Activated naive CD4-positive, alpha-beta T cell treated with anti-CD3 and anti-CD28 coated beads, Interleukin-2, amount 50 U/mL, for 24 hours (primary cell): ENCODE results near the gene KIF5B.
"Not testable (repeated sequence)": the region's sequence is repeated elsewhere in the genome, so short reads cannot be mapped to it uniquely, and the experiment has no call there.

Experiments used
- H3K27ac Mint-ChIP-seq: one replicate; pipeline ENCODE4 v1.8.0; 2021; ENCODE audit warnings: mild to moderate bottlenecking, mixed read lengths
- H3K27me3 Mint-ChIP-seq: one replicate; pipeline ENCODE4 v1.8.0; 2021; ENCODE audit warnings: mixed read lengths
- H3K36me3 Mint-ChIP-seq: one replicate; pipeline ENCODE4 v1.8.0; 2021; ENCODE audit warnings: mixed read lengths
- H3K4me1 Mint-ChIP-seq: one replicate; pipeline ENCODE4 v1.8.0; 2021; ENCODE audit warnings: mixed read lengths
- H3K4me3 Mint-ChIP-seq: one replicate; pipeline ENCODE4 v1.8.0; 2021; ENCODE audit warnings: mild to moderate bottlenecking, mixed read lengths
- H3K9me3 Mint-ChIP-seq: one replicate; pipeline ENCODE4 v1.8.0; 2021; ENCODE audit warnings: mixed read lengths

KIF5B gene

DNA sequence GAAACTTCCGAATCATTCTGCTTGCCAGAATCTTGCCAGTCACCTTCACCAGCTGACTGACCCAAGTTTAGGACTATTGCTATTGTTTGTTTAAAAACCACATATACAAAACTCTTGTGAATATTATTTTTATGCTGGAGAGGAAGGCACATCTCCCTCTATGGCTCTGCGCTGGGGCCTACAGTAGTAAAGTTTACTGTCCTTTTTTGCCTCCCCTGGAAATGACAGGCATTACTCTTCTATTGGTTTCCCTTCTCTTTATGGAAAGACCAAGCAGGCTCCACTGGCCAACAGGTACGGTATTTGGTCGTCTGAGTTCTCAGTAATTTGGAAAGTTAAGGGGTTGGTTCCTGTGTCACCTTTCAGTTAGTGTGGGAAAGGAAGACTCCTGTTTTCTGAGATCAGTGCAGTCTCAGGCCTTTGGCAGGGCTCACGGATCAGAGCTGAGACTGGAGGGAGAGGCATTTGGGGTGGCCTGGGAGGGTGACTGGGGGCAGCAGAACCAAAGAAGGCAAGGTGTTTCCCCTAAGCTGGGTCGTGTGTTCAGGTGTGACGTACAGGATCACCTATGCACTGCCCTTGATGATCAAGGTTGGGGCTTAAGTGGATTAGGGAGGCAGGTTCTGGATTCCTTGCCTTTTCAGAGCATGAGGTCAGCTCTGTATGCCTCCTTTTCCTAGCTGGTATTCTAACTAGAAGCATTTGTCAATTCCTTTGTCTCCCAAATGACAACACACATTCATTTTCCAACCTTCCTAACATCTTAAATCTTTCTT is 16.0 kb upstream of the KIF5B start:
- Mint-ChIP-seq H3K9me3 (no peaks in the 10 kb centered on the region), H3K36me3 (peaks cover 1% of the 10 kb centered on the region), H3K4me1 (no peaks in the 10 kb centered on the region), H3K4me3 (no peak overlapping the region), H3K27ac (no peak overlapping the region), H3K27me3 (no peaks in the 10 kb centered on the region)

DNA sequence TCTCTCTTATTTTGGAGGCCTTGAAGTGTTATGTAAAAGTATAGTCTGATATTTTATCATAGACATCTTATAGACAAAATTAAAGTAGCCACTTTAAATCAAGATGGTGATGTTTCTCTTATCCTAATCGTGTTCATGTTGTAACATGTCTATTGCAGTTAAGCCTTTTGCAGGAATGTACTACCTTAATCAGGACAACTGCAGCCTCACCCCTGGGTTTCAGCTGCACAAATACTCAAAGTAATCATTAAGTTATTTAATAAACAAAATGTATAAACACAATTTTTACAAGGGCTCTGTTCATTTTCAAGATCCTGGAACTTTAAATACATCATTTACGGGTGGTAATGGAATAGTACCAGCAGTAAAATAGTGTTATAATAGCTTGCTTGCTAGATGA is 14.4 kb upstream of the KIF5B start:
- Mint-ChIP-seq H3K36me3 (peaks cover 1% of the 10 kb centered on the region), H3K9me3 (no peaks in the 10 kb centered on the region), H3K27me3 (no peaks in the 10 kb centered on the region), H3K4me3 (no peak overlapping the region), H3K4me1 (no peaks in the 10 kb centered on the region), H3K27ac (no peak overlapping the region)

DNA sequence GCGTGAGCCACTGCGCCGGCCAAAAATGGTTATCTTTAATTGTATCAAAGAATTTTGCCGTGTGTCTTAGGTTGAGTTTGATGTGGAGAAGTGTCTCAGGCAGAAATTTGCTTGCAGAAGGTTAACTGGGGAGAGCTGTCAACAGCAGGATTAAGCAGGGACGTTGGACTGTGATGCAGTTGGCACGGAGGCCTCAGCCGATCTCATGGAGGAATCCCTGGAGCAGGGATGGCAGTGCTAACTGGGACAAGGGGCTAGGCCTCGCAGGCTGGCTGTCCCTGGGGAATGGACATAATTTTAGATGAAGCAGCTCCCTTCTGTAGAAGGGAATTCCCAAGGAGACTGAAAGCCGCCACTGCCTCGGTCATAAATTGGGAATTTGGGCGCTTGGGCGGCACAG is 12.3 kb upstream of the KIF5B start:
- no peak overlapping the region for H3K27ac Mint-ChIP-seq
- no peaks in the 10 kb centered on the region for H3K4me1 Mint-ChIP-seq
- H3K27me3 Mint-ChIP-seq, result no peaks in the 10 kb centered on the region
- peaks cover 1% of the 10 kb centered on the region for H3K36me3 Mint-ChIP-seq
- H3K4me3 Mint-ChIP-seq, result no peak overlapping the region
- no peaks in the 10 kb centered on the region for H3K9me3 Mint-ChIP-seq

DNA sequence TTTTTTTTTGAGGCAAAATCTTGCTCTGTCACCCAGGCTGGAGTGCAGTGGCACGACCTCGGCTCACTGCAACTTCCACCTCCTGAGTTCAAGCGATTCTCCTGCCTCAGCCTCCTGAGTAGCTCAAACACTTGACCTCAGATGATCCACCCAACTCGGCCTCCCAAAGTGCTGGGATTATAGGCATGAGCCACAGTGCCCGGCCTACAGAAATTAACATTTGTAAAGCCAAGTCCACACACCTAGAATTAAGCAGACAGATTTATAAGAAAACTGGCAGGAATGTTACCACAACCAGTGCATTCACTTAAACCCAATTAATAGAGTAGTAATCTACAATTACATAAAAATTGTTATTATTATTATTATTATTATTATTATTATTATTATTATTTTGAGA is 11.7 kb upstream of the KIF5B start:
- not testable (repeated sequence) for H3K27me3 Mint-ChIP-seq, H3K27ac Mint-ChIP-seq, H3K4me1 Mint-ChIP-seq, H3K36me3 Mint-ChIP-seq, H3K9me3 Mint-ChIP-seq, H3K4me3 Mint-ChIP-seq

DNA sequence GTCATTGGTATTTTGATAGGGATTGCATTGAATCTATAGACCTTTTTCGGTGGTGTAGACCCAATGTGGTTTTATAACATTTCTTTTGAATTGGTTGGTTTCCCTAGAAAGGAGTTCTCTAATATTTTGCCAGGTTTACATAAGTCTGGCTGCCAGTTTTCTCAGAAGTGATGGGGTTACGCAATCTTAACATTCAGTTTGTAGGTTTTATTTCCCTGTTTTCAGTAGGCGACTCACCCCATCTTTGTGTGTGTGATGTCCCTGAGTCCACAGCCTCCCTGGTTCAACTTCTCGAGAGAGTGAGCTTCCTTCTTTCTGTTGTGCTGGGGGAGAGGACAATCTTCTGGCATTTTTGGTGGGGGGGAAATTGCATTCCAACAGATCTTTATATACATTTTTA is 9.6 kb upstream of the KIF5B start:
- no peaks in the 10 kb centered on the region for H3K4me1 Mint-ChIP-seq
- no peaks in the 10 kb centered on the region for H3K9me3 Mint-ChIP-seq
- H3K36me3 Mint-ChIP-seq, result peaks cover 1% of the 10 kb centered on the region
- no peak overlapping the region for H3K4me3 Mint-ChIP-seq
- no peak overlapping the region for H3K27ac Mint-ChIP-seq
- no peaks in the 10 kb centered on the region for H3K27me3 Mint-ChIP-seq

DNA sequence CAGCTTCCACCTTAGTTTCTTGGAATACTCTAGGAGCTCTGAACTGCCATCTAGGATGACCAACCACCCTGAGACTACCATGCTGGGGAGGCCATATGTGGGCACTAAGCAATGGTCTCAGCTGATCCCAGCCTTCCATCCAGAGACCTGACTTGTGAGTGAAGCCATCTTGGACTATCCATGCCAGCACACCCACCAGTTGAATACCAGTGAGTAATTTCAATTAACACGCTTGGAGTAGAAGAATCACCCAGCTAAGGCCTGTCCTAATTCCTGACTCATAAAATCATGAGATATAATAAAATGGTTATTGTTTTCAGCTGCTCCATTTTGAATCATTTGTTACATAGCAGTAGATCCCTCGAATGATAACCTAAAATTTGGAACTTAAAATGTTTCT is 5.2 kb upstream of the KIF5B start:
- Mint-ChIP-seq H3K27ac (no peak overlapping the region), H3K9me3 (no peaks in the 10 kb centered on the region), H3K27me3 (no peaks in the 10 kb centered on the region), H3K4me3 (no peak overlapping the region), H3K36me3 (no peaks in the 10 kb centered on the region), H3K4me1 (peaks cover 5% of the 10 kb centered on the region)

DNA sequence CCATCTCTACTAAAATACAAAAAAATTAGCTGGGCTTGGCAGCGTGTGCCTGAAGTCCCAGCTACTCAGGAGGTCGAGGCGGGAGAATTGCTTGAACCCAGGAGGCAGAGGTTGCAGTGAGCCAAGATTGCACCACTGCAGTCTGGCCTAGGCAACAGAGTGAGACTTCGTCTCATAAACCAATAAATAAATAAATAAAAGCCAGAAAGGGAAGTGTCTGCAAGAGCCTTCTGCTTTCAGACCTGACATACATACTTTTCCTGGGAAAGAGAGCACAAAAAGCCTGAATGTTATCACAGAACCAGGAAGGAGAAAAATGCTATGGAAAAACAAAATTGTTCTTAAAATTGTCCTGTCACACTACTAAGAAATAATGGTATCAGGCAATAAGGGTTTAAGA is 4.1 kb upstream of the KIF5B start:
- H3K4me3 Mint-ChIP-seq, result no peak overlapping the region
- H3K9me3 Mint-ChIP-seq, result no peaks in the 10 kb centered on the region
- H3K36me3 Mint-ChIP-seq, result no peaks in the 10 kb centered on the region
- no peak overlapping the region for H3K27ac Mint-ChIP-seq
- H3K27me3 Mint-ChIP-seq, result no peaks in the 10 kb centered on the region
- H3K4me1 Mint-ChIP-seq, result peaks cover 5% of the 10 kb centered on the region

DNA sequence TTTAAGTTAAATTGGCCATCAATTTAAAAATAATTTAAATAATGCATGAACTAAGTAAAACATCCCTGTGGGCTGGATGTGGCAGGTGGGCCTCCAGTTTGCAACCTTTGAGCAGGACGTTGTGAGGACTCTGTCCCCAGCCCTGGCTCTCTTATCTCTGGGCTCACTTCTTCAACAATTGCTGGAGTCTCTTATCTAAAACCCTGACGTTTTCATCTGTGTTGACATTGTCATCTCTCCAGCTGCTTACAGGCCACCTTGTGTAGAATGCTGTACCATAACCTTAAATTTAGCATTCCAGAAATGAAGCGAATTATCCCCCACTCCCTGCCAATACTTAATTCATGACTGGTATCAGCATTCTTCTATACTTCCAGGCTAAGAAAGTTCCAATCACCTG is 3.2 kb upstream of the KIF5B start:
- no peak overlapping the region for H3K4me3 Mint-ChIP-seq
- H3K27me3 Mint-ChIP-seq, result no peaks in the 10 kb centered on the region
- peaks cover 8% of the 10 kb centered on the region for H3K4me1 Mint-ChIP-seq
- H3K9me3 Mint-ChIP-seq, result no peaks in the 10 kb centered on the region
- H3K27ac Mint-ChIP-seq, result no peak overlapping the region
- no peaks in the 10 kb centered on the region for H3K36me3 Mint-ChIP-seq

DNA sequence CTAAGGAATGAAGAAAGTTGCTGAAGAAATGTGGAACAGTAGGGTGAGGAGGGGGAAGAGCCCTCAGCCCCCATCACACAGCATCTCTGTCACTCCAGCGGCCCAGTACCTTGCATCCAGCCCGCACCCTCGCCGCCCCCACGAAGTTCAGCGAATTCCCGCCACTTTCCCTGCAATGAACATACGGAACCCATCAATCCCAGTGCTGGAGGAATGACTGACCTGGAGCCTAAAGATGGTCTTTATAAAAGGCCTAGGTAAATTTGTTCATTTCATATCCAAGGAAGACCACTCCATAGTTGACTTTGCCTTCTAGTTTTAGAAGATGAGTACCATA is 779 bp upstream of the KIF5B start:
- Mint-ChIP-seq H3K4me3 (peak overlapping the region; percentile 98), H3K27ac (peak overlapping the region; percentile 96), H3K4me1 (peaks cover 31% of the 10 kb centered on the region), H3K9me3 (no peaks in the 10 kb centered on the region), H3K27me3 (no peaks in the 10 kb centered on the region), H3K36me3 (no peaks in the 10 kb centered on the region)

DNA sequence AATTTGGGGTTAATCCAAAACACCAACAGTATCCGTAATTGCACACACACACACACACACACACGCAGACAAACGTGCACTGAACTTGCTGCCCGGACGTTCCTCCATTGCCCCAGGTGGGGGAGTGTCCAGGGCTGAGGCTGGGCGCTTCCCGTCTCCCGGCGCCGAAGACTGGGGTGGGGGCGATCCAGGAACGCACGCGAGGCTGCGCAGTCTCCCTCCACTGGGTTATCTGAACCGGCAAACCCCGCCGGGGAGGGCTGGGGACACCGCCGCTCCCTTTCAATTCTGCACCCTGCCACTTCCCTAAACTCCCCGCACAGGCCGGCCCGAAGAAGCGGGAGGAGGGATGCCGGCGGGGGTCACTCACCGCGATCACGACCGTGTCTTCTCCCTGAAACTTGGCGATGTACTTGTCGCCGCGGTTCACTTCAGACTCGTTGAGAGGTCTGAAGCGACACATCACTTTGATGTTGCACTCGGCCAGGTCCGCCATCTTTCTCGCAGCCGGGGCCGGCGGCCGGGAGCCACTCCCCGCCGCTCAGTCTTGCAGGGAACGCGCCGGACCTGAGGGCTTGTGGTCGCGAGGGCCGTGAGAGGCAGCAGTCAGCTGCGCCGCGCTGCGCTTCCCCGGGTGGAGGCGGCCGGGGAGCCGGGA is 618 bp downstream of the KIF5B start:
- no peaks in the 10 kb centered on the region for H3K27me3 Mint-ChIP-seq
- H3K36me3 Mint-ChIP-seq, result no peaks in the 10 kb centered on the region
- peak overlapping the region; percentile 98 for H3K4me3 Mint-ChIP-seq
- H3K27ac Mint-ChIP-seq, result peak overlapping the region; percentile 96
- H3K4me1 Mint-ChIP-seq, result peaks cover 45% of the 10 kb centered on the region
- H3K9me3 Mint-ChIP-seq, result no peaks in the 10 kb centered on the region

DNA sequence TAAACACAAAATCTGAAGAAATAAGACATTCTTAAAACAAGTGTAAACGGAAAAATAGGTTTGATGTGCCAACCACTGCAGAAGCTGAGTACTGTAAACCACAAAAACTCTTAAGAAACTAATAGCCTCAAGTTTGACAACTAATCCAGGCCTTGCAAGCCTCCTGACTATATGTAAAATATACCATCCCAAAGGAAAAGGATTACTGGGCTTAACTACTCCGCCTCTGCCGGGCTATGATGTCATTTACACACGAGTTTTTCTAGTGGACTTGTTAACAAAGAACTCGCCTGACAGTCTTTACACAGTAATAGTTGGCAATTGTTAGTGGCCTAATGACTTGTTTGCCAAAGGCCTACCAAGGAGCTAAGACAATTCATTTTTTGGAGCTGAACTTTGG is 2.1 kb downstream of the KIF5B start:
- peaks cover 60% of the 10 kb centered on the region for H3K4me1 Mint-ChIP-seq
- peak overlapping the region; percentile 98 for H3K4me3 Mint-ChIP-seq
- no peaks in the 10 kb centered on the region for H3K9me3 Mint-ChIP-seq
- H3K27me3 Mint-ChIP-seq, result no peaks in the 10 kb centered on the region
- no peaks in the 10 kb centered on the region for H3K36me3 Mint-ChIP-seq
- peak overlapping the region; percentile 8 for H3K27ac Mint-ChIP-seq

DNA sequence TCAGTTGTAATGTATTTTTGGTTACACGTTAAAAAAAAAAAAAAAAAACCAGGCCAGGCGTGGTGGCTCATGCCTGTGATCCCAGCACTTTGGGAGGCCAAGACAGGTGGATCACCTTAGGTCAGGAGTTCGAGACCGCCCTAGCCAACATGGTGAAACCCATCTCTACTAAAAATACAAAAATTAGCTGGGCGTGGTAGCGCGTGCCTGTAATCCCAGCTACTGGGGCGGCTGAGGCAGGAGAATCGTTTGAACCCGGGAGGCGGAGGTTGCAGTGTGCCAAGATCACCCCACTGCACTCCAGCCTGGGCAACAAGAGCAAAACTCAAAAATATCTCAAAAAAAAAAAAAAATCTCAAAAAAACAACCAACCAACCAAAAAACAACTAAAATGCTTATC is 2.8 kb downstream of the KIF5B start:
- not testable (repeated sequence) for H3K27ac Mint-ChIP-seq, H3K27me3 Mint-ChIP-seq, H3K9me3 Mint-ChIP-seq, H3K36me3 Mint-ChIP-seq
- peak overlapping the region; percentile 98 for H3K4me3 Mint-ChIP-seq
- peaks cover 67% of the 10 kb centered on the region for H3K4me1 Mint-ChIP-seq

DNA sequence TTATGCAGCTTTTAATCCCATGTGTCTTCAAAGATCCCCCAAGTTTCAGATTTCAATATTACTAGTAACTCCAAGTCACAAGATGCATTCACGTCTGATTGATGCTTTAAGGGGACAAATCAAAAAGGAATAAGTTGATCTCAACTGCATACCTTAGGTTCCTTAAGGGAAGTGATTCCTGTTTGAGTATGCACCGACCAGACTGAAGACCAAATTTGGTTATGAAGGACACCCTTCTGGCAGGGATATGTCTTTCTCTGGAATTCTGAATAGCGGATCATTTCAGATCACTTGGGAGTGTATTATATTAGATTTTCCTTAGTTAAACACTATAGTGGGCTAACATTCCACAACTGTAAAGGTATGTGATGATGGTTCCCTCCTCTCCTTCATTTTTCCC is 4.3 kb downstream of the KIF5B start:
- Mint-ChIP-seq H3K9me3 (no peaks in the 10 kb centered on the region), H3K4me3 (peak overlapping the region; percentile 64), H3K4me1 (peaks cover 81% of the 10 kb centered on the region), H3K36me3 (peaks cover 10% of the 10 kb centered on the region), H3K27me3 (no peaks in the 10 kb centered on the region), H3K27ac (no peak overlapping the region)

DNA sequence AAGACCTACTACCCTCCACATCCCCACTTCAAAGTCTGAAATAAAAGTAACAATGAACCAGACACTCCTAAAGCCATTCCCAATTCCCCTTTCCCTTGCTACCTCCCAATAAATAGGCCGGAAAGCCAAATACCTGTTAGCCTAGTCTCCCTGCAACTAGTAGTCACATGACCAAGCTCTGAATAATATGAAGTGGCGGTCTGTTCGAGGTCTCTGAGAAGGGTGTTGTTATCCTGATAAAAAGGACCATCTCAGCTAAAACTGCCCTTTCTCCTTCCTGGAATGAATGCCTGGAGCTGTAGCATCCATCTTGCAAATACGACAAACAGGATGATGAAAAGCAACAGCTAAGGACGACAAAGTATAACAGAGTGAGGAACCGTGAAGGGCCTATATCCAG is 6.0 kb downstream of the KIF5B start:
- Mint-ChIP-seq H3K27ac (peak overlapping the region; percentile 82), H3K36me3 (peaks cover 21% of the 10 kb centered on the region), H3K9me3 (no peaks in the 10 kb centered on the region), H3K4me1 (peaks cover 94% of the 10 kb centered on the region), H3K27me3 (no peaks in the 10 kb centered on the region), H3K4me3 (peak overlapping the region; percentile 56)

DNA sequence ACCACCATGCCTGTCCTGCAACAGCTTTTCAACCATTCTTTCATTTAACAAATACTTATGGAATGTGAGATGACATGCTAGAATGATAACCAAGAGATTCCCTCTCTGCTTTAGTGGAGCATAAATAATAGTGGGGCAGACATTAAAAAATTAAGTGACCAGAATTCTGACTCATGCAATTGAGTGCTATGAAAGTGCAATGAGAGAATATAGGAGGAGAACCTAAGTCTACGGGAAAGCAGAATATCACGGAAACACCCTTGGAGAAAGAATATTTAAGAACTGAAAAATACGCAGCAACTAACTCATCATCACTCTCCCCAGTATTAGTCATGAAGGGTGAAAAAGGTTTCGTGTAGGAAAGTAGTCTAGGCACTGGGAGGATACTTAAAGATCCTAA is 7.1 kb downstream of the KIF5B start:
- Mint-ChIP-seq H3K27ac (peak overlapping the region; percentile 26), H3K36me3 (peaks cover 26% of the 10 kb centered on the region), H3K4me3 (peak overlapping the region; percentile 56), H3K9me3 (no peaks in the 10 kb centered on the region), H3K4me1 (peaks cover 98% of the 10 kb centered on the region), H3K27me3 (no peaks in the 10 kb centered on the region)

DNA sequence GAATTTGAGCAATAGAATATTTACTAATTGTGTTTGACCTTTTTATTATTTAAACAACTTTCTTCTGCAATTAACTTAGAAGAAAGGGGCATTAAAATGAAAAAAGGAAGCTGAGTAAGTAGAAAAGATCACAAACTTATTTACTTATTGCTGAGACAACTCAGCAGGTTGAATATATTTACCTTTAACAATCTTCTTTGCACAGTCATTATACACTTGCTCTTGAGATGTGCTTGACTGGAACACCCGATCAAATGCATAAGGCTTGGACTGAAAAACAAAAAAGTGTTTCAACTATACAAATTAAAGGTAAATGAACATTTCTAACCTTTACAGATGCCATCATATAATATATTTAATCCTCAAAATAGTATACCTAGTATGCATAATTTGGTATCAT is 7.9 kb downstream of the KIF5B start:
- H3K27ac Mint-ChIP-seq, result no peak overlapping the region
- H3K4me3 Mint-ChIP-seq, result no peak overlapping the region
- no peaks in the 10 kb centered on the region for H3K27me3 Mint-ChIP-seq
- no peaks in the 10 kb centered on the region for H3K9me3 Mint-ChIP-seq
- peaks cover 100% of the 10 kb centered on the region for H3K4me1 Mint-ChIP-seq
- H3K36me3 Mint-ChIP-seq, result peaks cover 31% of the 10 kb centered on the region

DNA sequence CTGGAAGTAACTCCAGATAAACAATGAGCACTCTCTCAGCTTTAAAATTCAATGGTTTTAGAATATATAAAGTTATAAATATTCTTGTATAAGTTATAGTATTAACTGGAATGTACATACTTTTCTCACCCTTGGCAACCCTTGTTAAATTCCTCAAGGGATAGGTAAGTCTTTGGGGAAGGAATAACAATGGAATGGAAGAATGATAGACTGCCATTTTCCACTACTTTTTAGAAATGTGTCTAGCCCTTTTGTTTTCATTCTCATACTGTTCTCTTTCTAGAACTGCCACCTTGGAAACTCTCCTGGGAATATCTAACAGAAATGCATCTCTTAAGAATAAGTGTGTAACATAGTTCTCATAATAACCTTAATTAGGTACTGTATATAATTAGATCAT is 8.3 kb downstream of the KIF5B start:
- Mint-ChIP-seq H3K27ac (no peak overlapping the region), H3K27me3 (no peaks in the 10 kb centered on the region), H3K9me3 (no peaks in the 10 kb centered on the region), H3K36me3 (peaks cover 32% of the 10 kb centered on the region), H3K4me1 (peaks cover 99% of the 10 kb centered on the region), H3K4me3 (no peak overlapping the region)
